SU-DHL-6 (cell line): ENCODE data around the gene MAPK8IP1.

Experiments used
- EZH2phosphoT487 ChIP-seq: fragments of 200-600 bp; sonication (generic), shearing (Covaris generic); conservative IDR thresholded peaks from 2 replicates; pipeline ENCODE4 v1.6.1; 2018; ENCODE audit warnings: mild to moderate bottlenecking, antibody characterized with exemption, low read length, moderate library complexity, mixed read lengths
- TF ChIP-seq, protein P1 (sequence below): fragments of 200-600 bp; sonication (generic); IDR thresholded peaks from one replicate; pipeline ENCODE4 v1.5.1; 2017; ENCODE audit warnings: antibody characterized with exemption, mild to moderate bottlenecking, low read length, moderate library complexity; ENCODE audit not compliant: insufficient read depth, poor library complexity, severe bottlenecking

DNA sequence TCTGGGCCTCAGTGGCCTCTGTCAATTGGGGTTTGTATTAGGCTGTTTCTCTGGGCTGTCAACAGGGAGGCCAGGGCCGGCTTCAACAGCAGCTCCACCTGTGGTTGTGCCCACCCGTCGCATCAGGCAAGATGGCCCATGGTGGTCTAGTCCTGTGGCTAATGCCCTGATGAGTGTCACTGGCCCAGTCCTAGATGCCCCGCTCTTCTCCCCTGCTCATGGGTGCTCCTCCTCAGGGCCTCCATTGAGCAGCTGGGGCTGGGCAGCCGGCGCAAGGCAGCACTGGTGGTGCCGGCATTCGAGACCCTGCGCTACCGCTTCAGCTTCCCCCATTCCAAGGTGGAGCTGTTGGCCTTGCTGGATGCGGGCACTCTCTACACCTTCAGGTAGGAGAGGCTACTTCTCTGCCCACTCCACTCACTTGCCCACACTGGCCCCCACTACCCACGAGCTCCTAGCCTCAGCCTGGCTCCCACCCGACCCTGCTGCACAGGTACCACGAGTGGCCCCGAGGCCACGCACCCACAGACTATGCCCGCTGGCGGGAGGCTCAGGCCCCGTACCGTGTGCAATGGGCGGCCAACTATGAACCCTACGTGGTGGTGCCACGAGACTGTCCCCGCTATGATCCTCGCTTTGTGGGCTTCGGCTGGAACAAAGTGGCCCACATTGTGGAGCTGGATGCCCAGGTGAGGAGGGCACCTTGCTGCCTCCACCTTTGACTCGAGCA is 42.4 kb downstream of the MAPK8IP1 start:
- TF ChIP-seq, protein P1, sequence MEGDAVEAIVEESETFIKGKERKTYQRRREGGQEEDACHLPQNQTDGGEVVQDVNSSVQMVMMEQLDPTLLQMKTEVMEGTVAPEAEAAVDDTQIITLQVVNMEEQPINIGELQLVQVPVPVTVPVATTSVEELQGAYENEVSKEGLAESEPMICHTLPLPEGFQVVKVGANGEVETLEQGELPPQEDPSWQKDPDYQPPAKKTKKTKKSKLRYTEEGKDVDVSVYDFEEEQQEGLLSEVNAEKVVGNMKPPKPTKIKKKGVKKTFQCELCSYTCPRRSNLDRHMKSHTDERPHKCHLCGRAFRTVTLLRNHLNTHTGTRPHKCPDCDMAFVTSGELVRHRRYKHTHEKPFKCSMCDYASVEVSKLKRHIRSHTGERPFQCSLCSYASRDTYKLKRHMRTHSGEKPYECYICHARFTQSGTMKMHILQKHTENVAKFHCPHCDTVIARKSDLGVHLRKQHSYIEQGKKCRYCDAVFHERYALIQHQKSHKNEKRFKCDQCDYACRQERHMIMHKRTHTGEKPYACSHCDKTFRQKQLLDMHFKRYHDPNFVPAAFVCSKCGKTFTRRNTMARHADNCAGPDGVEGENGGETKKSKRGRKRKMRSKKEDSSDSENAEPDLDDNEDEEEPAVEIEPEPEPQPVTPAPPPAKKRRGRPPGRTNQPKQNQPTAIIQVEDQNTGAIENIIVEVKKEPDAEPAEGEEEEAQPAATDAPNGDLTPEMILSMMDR, result no peak
- TF ChIP-seq EZH2phosphoT487, result no peak
